ENCODE data around the gene MYH14. TPM values are rescaled to one million over a fixed set of nuclear protein-coding genes. Genes with fewer than 3 reads are reported as not detected.

Gene MYH14
- polyA plus RNA-seq, 3 donors, result not detected

DNA sequence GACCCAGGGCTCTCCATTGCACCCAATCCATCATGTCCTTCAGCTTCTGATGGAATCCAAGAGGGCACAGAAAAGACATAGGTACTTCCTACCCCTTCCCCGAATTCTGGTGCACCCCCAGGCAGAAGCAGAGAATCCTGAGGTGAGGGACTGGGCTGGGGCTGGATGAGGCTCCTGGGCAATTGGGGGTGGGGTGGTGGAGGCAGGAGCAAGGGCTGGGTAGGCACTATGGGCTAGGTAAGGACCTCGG, 128.5 kb downstream of the MYH14 start:
- Mint-ChIP-seq H3K36me3 (peaks cover 33 to 40% of the 10 kb centered on the region in 2 donors), H3K4me1 (peaks cover 74% of the 10 kb centered on the region), H3K9me3 (peaks cover 2 to 29% (median 22%) of the 10 kb centered on the region in 7 donors), H3K27ac (peak overlapping the region; percentile 88 to 95 (median 92)), H3K27me3 (ENCODE audit: low read depth in 3 of 3) (peaks cover 19 to 27% (median 24%) of the 10 kb centered on the region in 3 donors), H3K4me3 (peak overlapping the region; percentile 84 to 96)
- Histone ChIP-seq H3K79me2 (ENCODE audit: insufficient read depth, low read length) (peaks cover 15% of the 10 kb centered on the region), H4K20me1 (ENCODE audit: insufficient read depth, low read length) (peaks cover 43% of the 10 kb centered on the region), H3K27me3 (ENCODE audit: control insufficient read depth in 2 of 2, insufficient read depth in 2 of 2, low read length in 2 of 2) (peaks cover 9 to 11% of the 10 kb centered on the region in 2 donors), H2AFZ (ENCODE audit: insufficient read depth, low read depth, low read length, poor library complexity, severe bottlenecking) (no peak overlapping the region), H3K4me2 (replicated peaks; ENCODE audit: extremely low read depth, low read length, poor library complexity, severe bottlenecking) (peak overlapping the region; percentile 83), H3K36me3 (replicated peaks in 1 of 2; ENCODE audit: control insufficient read depth in 1 of 2, insufficient read depth in 2 of 2, low read length in 2 of 2) (peaks cover 24 to 26% of the 10 kb centered on the region in 2 donors), H3K9ac (ENCODE audit: insufficient read depth, low read length, poor library complexity, severe bottlenecking) (peak overlapping the region; percentile 59), H3K9me3 (replicated peaks in 1 of 2; ENCODE audit: control insufficient read depth in 1 of 2, insufficient read depth in 1 of 2, low read length in 2 of 2) (peaks cover 0 to 6% of the 10 kb centered on the region in 2 donors), H3K4me1 (ENCODE audit: control insufficient read depth in 1 of 2, insufficient read depth in 2 of 2, low read length in 2 of 2) (peaks cover 70 to 85% of the 10 kb centered on the region in 2 donors), H3K4me3 (replicated peaks in 1 of 3; ENCODE audit: low read depth in 2 of 3, low read length in 3 of 3) (peak overlapping the region; percentile 19 to 83 (median 47)), H3K27ac (ENCODE audit: low read depth in 1 of 2, low read length in 2 of 2) (peak overlapping the region; percentile 64 to 67)
- no CpG with 5 or more reads among the region's 2 CpGs for whole genome bisulfite sequencing (ENCODE audit: insufficient coverage)
- TF ChIP-seq, protein P1, sequence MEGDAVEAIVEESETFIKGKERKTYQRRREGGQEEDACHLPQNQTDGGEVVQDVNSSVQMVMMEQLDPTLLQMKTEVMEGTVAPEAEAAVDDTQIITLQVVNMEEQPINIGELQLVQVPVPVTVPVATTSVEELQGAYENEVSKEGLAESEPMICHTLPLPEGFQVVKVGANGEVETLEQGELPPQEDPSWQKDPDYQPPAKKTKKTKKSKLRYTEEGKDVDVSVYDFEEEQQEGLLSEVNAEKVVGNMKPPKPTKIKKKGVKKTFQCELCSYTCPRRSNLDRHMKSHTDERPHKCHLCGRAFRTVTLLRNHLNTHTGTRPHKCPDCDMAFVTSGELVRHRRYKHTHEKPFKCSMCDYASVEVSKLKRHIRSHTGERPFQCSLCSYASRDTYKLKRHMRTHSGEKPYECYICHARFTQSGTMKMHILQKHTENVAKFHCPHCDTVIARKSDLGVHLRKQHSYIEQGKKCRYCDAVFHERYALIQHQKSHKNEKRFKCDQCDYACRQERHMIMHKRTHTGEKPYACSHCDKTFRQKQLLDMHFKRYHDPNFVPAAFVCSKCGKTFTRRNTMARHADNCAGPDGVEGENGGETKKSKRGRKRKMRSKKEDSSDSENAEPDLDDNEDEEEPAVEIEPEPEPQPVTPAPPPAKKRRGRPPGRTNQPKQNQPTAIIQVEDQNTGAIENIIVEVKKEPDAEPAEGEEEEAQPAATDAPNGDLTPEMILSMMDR (IDR thresholded peaks at IDR 0.05), result no peak
- no peak for DNase-seq
- intact Hi-C loops (cut with micrococcal nuclease), result loop anchor here (1.0 to 2.0 kb wide), 2 partner anchors 9 to 17 kb away; no protein-coding TSS in a partner anchor

DNA sequence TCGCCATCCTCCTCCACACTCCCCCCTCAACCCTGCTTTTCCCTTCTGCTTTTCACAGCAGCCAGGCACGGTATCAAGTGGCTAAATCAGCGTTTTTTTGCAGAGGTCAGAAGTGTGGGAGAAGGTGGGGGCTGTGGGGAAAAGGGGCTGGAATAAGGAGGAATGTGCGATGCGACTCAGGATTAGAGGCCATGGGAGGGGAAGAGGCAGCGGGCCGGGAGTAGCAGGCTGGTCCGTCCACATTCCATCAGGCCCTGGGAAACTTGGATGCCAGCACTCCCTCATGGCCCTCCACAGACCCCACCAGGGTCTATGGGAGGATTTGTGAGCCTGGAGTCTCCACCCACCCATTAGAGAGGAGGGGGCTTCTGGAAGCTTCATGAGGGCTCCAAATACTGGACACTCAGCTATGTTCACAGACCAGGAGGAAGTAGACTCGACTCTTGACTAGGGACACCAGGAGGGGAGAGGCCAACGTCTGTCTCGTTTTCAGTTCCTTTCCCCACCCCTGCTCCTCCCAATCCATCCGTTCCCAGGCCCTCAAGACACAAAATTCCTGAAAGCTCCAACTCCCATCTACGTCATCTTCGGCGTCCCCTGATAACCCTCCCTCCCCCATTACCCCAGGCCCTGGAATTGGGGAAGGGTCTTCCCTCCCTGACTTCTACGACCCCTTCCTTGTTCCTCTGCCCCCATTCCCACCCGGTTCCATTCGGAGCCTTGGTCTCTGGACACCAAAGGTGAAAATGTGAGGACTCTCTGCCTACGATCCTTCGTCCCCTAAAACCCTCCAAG, 129.0 kb downstream of the MYH14 start:
- peaks cover 74% of the 10 kb centered on the region for H3K4me1 Mint-ChIP-seq
- Histone ChIP-seq H3K9me3 (replicated peaks in 1 of 2; ENCODE audit: control insufficient read depth in 1 of 2, insufficient read depth in 1 of 2, low read length in 2 of 2) (peaks cover 0 to 3% of the 10 kb centered on the region in 2 donors), H3K4me2 (replicated peaks; ENCODE audit: extremely low read depth, low read length, poor library complexity, severe bottlenecking) (peak overlapping the region; percentile 83), H3K27me3 (ENCODE audit: control insufficient read depth in 2 of 2, insufficient read depth in 2 of 2, low read length in 2 of 2) (peaks cover 4 to 5% of the 10 kb centered on the region in 2 donors), H3K9ac (ENCODE audit: insufficient read depth, low read length, poor library complexity, severe bottlenecking) (peak overlapping the region; percentile 59), H3K4me1 (ENCODE audit: control insufficient read depth in 1 of 2, insufficient read depth in 2 of 2, low read length in 2 of 2) (peaks cover 70 to 85% of the 10 kb centered on the region in 2 donors), H4K20me1 (ENCODE audit: insufficient read depth, low read length) (peaks cover 43% of the 10 kb centered on the region), H3K79me2 (ENCODE audit: insufficient read depth, low read length) (peaks cover 21% of the 10 kb centered on the region), H3K27ac (ENCODE audit: low read depth in 1 of 2, low read length in 2 of 2) (peak overlapping the region; percentile 64 to 67), H3K36me3 (replicated peaks in 1 of 2; ENCODE audit: control insufficient read depth in 1 of 2, insufficient read depth in 2 of 2, low read length in 2 of 2) (peaks cover 29 to 32% of the 10 kb centered on the region in 2 donors), H3K4me3 (replicated peaks in 1 of 3; ENCODE audit: low read depth in 2 of 3, low read length in 3 of 3) (peak overlapping the region; percentile 19 to 83 (median 47)), H2AFZ (ENCODE audit: insufficient read depth, low read depth, low read length, poor library complexity, severe bottlenecking) (no peak overlapping the region)
- H3K36me3 Mint-ChIP-seq, result peaks cover 33 to 40% of the 10 kb centered on the region in 2 donors
- peaks cover 14 to 22% (median 19%) of the 10 kb centered on the region in 3 donors for H3K27me3 Mint-ChIP-seq (ENCODE audit: low read depth in 3 of 3)
- DNase-seq, result peak in 2 of 3 donors; percentile 47 to 61
- peak overlapping the region; percentile 84 to 96 for H3K4me3 Mint-ChIP-seq
- TF ChIP-seq, protein P1 (IDR thresholded peaks at IDR 0.05), result no peak
- H3K9me3 Mint-ChIP-seq, result peaks cover 2 to 23% (median 17%) of the 10 kb centered on the region in 7 donors
- intact Hi-C loops (cut with micrococcal nuclease), result loop anchor here in 1 of 2 donors (1.0 kb wide), 1 partner anchor 9 kb away; no protein-coding TSS in a partner anchor
- H3K27ac Mint-ChIP-seq, result peak overlapping the region; percentile 88 to 95 (median 92)
- 0% methylated on average over 7 of the region's 20 CpGs for WGBS (ENCODE audit: insufficient coverage)

All from CD14-positive monocyte (primary cell).